Left lung (tissue), 10 donors: Measurements from ENCODE around the gene DEPDC5. TPM values are rescaled to one million over a fixed set of nuclear protein-coding genes. Genes with fewer than 3 reads are reported as not detected.

ENCODE experiments used
- ATAC-seq: fragments of 200-7000 bp; cut with Tn5 transposase; one replicate; pipeline ENCODE4 v1.9.1; 2020; ENCODE audit warnings: moderate library complexity
- DNase-seq, 4 donors: peaks; one replicate each; pipeline ENCODE4 v3.0.0-alpha.2; 2013 to 2020
- H3K27ac ChIP-seq, 2 donors: fragments of 200-600 bp; sonication (generic) in 1 of 2; one replicate each; pipeline versions ENCODE4 v1.5.0 to v1.8.0; 2020 to 2021
- H3K27me3 ChIP-seq, 2 donors: fragments of 200-600 bp; sonication (generic) in 1 of 2; one replicate each; pipeline versions ENCODE4 v1.5.0 to v1.8.0; 2020 to 2021
- H3K36me3 ChIP-seq, 2 donors: fragments of 200-600 bp; sonication (generic) in 1 of 2; one replicate each; pipeline versions ENCODE4 v1.5.0 to v1.8.0; 2020 to 2021
- H3K4me1 ChIP-seq, 2 donors: fragments of 200-600 bp; one replicate each; pipeline ENCODE4 v1.8.0; 2021
- H3K4me3 ChIP-seq, 2 donors: fragments of 200-600 bp; sonication (generic) in 1 of 2; one replicate each; pipeline versions ENCODE4 v1.5.0 to v1.8.0; 2020 to 2021; ENCODE audit warnings: mild to moderate bottlenecking in 1 of 2
- H3K9me3 ChIP-seq, 2 donors: fragments of 200-600 bp; sonication (generic) in 1 of 2; one replicate each; pipeline versions ENCODE4 v1.5.0 to v1.8.0; 2020 to 2021
- intact Hi-C, 2 donors: fragments of 100-400 bp; cut with DNase I; formaldehyde crosslinking; loops; one replicate each; pipeline versions ENCODE4 v1.11.2 to v1.14.2; 2022
- polyA plus RNA-seq, 6 donors: library from polyadenylated mRNA; unstranded; fragments of 120-200 nt; gene quantifications; one replicate each; pipeline ENCODE4 v1.2.1, GENCODE V29; 2013; ENCODE audit not compliant: insufficient read length in 6 of 6
- total RNA-seq, 2 donors: library from RNA; stranded (reverse); fragmentation: NEBNext Ultra II Directional; extraction: Animal tissue kit (Norgen Biotek cat#: 25700); gene quantifications; one replicate each; pipeline ENCODE4 v1.2.1, GENCODE V29; 2021
- TF ChIP-seq, protein P1 (sequence below), 2 donors: fragments of 200-600 bp; sonication (generic) in 1 of 2; IDR thresholded peaks; one replicate each; pipeline versions ENCODE4 v1.5.0 to v1.8.0; 2021; ENCODE audit warnings: antibody characterized with exemption in 2 of 2
- donor health status: DM: no; HTN: yes; CAD: no.
- donor health status: DM: no; HTN: no; CAD: no.

DEPDC5 gene
- total and polyA plus RNA-seq, 8 donors, result 14.9 to 31.1 (median 18.0) TPM

DNA sequence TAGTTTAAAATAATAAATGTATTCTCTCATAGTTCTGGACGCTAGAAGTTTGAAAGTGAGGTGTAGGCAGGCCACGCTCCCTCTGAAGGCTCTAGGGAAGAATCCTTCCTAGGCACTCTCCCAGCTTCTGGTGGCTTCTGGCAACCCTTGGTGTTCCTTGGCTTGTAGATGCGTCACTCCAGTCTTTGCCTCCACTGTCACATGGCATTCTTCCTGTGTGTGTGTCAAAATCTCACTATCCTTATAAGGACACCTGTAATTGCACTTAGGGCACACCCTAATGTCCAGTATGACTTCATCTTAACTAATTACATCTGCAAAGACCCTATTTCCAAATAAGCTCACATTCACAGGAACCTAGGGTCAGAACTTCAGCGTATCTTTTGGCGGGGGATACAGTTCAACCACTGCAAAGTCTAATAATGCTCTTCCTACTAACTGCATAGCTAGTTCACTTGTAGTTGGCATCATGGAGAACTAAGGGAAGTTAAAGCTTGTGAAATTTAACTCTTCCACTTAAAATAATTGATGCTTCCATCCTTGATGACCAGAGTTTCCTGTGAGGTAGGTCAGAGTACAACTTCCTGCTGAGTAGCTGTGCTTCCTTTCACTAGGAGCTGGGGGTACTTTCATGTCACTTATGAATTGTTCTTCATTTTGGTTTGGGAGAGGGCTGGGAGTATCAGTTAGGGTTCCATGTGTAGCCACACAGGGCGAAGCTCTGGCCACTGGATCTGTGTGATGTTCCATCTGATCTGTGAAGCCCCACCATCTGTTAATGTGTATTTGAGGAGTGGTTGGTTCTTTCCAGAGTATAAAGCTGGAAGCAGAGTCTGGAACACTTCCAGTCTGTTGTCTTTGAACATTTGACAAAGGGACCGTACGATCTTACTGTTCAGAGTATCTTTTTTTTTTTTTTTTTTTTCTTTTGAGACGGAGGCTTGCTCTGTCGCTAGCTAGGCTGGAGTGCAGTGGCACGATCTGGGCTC is 201.0 kb downstream of the DEPDC5 start:
- DNase-seq, result no peak
- peaks cover 0 to 59% of the 10 kb centered on the region in 2 donors for H3K36me3 ChIP-seq
- no peaks in the 10 kb centered on the region for H3K27me3 ChIP-seq
- H3K27ac ChIP-seq, result peak overlapping the region; percentile 45 to 73
- intact Hi-C loops, result no loop called here
- peaks cover 22 to 60% of the 10 kb centered on the region in 2 donors for H3K4me1 ChIP-seq
- H3K9me3 ChIP-seq, result no peaks in the 10 kb centered on the region
- no peak for ATAC-seq
- TF ChIP-seq, protein P1, sequence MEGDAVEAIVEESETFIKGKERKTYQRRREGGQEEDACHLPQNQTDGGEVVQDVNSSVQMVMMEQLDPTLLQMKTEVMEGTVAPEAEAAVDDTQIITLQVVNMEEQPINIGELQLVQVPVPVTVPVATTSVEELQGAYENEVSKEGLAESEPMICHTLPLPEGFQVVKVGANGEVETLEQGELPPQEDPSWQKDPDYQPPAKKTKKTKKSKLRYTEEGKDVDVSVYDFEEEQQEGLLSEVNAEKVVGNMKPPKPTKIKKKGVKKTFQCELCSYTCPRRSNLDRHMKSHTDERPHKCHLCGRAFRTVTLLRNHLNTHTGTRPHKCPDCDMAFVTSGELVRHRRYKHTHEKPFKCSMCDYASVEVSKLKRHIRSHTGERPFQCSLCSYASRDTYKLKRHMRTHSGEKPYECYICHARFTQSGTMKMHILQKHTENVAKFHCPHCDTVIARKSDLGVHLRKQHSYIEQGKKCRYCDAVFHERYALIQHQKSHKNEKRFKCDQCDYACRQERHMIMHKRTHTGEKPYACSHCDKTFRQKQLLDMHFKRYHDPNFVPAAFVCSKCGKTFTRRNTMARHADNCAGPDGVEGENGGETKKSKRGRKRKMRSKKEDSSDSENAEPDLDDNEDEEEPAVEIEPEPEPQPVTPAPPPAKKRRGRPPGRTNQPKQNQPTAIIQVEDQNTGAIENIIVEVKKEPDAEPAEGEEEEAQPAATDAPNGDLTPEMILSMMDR (IDR thresholded peaks at IDR 0.05), result no peak
- H3K4me3 ChIP-seq, result no peak overlapping the region

DNA sequence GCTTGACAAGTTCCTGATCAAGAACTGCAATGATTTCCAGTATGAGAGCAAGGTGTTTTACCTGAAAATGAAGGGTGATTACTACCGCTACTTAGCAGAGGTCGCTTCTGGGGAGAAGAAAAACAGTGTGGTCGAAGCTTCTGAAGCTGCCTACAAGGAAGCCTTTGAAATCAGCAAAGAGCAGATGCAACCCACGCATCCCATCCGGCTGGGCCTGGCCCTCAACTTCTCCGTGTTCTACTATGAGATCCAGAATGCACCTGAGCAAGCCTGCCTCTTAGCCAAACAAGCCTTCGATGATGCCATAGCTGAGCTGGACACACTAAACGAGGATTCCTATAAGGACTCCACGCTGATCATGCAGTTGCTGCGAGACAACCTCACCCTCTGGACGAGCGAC is 202.5 kb downstream of the DEPDC5 start:
- Histone ChIP-seq H3K4me3 (no peak overlapping the region), H3K4me1 (peaks cover 20 to 44% of the 10 kb centered on the region in 2 donors)
- TF ChIP-seq, protein P1 (IDR thresholded peaks at IDR 0.05), result no peak

More for the DNA sequence above, 202.5 kb downstream of the DEPDC5 start:
- Histone ChIP-seq H3K27ac (no peak overlapping the region), H3K9me3 (no peaks in the 10 kb centered on the region), H3K27me3 (no peaks in the 10 kb centered on the region), H3K36me3 (peaks cover 0 to 45% of the 10 kb centered on the region in 2 donors)
- DNase-seq (no peak), ATAC-seq (no peak)
- intact Hi-C loops, result no loop called here

Other genes starting within 250 kb of the DEPDC5 start
- gene PISD, start 91.8 kb upstream of the DEPDC5 start, total RNA-seq, result 10 to 100 TPM; 32.3 to 60.5 TPM
- 10 to 100 TPM; 22.6 to 30.4 (median 26.7) TPM for gene PISD, start 91.8 kb upstream of the DEPDC5 start, polyA plus RNA-seq
- gene PRR14L, start 3.9 kb upstream of the DEPDC5 start, total RNA-seq, result 10 to 100 TPM; 46.5 to 55.1 TPM
- 10 to 100 TPM; 25.8 to 31.3 (median 29.6) TPM for gene PRR14L, start 3.9 kb upstream of the DEPDC5 start, polyA plus RNA-seq
- 100 to 1,000 TPM; 152 to 183 TPM for gene YWHAH, start 190.5 kb downstream of the DEPDC5 start, total RNA-seq
- gene YWHAH, start 190.5 kb downstream of the DEPDC5 start, polyA plus RNA-seq, result 100 to 1,000 TPM; 100 to 137 (median 111) TPM